Effector memory CD8-positive, alpha-beta T cell (primary cell): ENCODE measurements around the gene CARD10.

Source experiments
- ATAC-seq: fragments of 150-1000 bp; cut with Tn5 transposase; replicated peaks from 2 replicates; pipeline ENCODE4 v1.10.0; 2021; ENCODE audit warnings: mild to moderate bottlenecking, moderate library complexity
- DNase-seq, 3 experiments: peaks; one replicate each; pipeline ENCODE4 v3.0.0; 2021
- H3K27ac Mint-ChIP-seq, 2 donors: one replicate each; pipeline ENCODE4 v1.8.0; 2022; ENCODE audit warnings: mild to moderate bottlenecking in 2 of 2, mixed read lengths in 2 of 2, moderate library complexity in 2 of 2
- H3K27me3 Mint-ChIP-seq, 2 donors: one replicate each; pipeline ENCODE4 v1.8.0; 2022; ENCODE audit warnings: mixed read lengths in 2 of 2
- H3K36me3 Mint-ChIP-seq: one replicate; pipeline ENCODE4 v1.8.0; 2022; ENCODE audit warnings: mild to moderate bottlenecking, moderate library complexity, mixed read lengths; ENCODE audit not compliant: insufficient read depth
- H3K4me1 Mint-ChIP-seq, 2 donors: one replicate each; pipeline ENCODE4 v1.8.0; 2022; ENCODE audit warnings: low read depth in 2 of 2, mixed read lengths in 2 of 2
- H3K4me3 Mint-ChIP-seq, 2 donors: one replicate each; pipeline ENCODE4 v1.8.0; 2022; ENCODE audit warnings: mild to moderate bottlenecking in 2 of 2, mixed read lengths in 2 of 2, moderate library complexity in 2 of 2
- H3K9me3 Mint-ChIP-seq, 2 donors: one replicate each; pipeline ENCODE4 v1.8.0; 2022; ENCODE audit warnings: mixed read lengths in 2 of 2

Gene CARD10

GRCh38 chr22:37515901-37516300 is 3.3 kb downstream of the CARD10 start:
- Mint-ChIP-seq H3K27me3 (peaks cover 9 to 12% of the 10 kb centered on the region in 2 donors), H3K4me1 (peaks cover 5 to 8% of the 10 kb centered on the region in 2 donors), H3K9me3 (no peaks in the 10 kb centered on the region), H3K4me3 (no peak overlapping the region), H3K27ac (no peak overlapping the region), H3K36me3 (no peaks in the 10 kb centered on the region)
- no peak for ATAC-seq
- DNase-seq = no peak

- ATAC-seq (no peak), DNase-seq (no peak)
- H3K9me3 Mint-ChIP-seq = no peaks in the 10 kb centered on the region
- peaks cover 7 to 15% of the 10 kb centered on the region in 2 donors for H3K27me3 Mint-ChIP-seq
- H3K4me1 Mint-ChIP-seq = peaks cover 4 to 5% of the 10 kb centered on the region in 2 donors
- H3K27ac Mint-ChIP-seq = no peak overlapping the region
- H3K4me3 Mint-ChIP-seq = no peak overlapping the region
- no peaks in the 10 kb centered on the region for H3K36me3 Mint-ChIP-seq
Measured at GRCh38 chr22:37514526-37515051, 4.6 kb downstream of the CARD10 start.

GRCh38 chr22:37511395-37512104 is 7.7 kb downstream of the CARD10 start:
- Mint-ChIP-seq H3K9me3 (no peaks in the 10 kb centered on the region), H3K36me3 (no peaks in the 10 kb centered on the region), H3K27me3 (peaks cover 0 to 6% of the 10 kb centered on the region in 2 donors), H3K27ac (no peak overlapping the region), H3K4me1 (no peaks in the 10 kb centered on the region), H3K4me3 (no peak overlapping the region)
- DNase-seq = no peak
- ATAC-seq = no peak

GRCh38 chr22:37510091-37510490 is 9.1 kb downstream of the CARD10 start:
- Mint-ChIP-seq H3K9me3 (no peaks in the 10 kb centered on the region), H3K4me1 (no peaks in the 10 kb centered on the region), H3K27ac (peak overlapping the region in 1 of 2 donors; percentile 29), H3K36me3 (no peaks in the 10 kb centered on the region), H3K4me3 (no peak overlapping the region), H3K27me3 (peaks cover 0 to 6% of the 10 kb centered on the region in 2 donors)
- ATAC-seq (no peak), DNase-seq (no peak)

- H3K27ac Mint-ChIP-seq = peak overlapping the region in 1 of 2 donors; percentile 54
- no peak overlapping the region for H3K4me3 Mint-ChIP-seq
- DNase-seq = no peak
- no peaks in the 10 kb centered on the region for H3K9me3 Mint-ChIP-seq
- H3K4me1 Mint-ChIP-seq = no peaks in the 10 kb centered on the region
- no peaks in the 10 kb centered on the region for H3K36me3 Mint-ChIP-seq
- ATAC-seq = no peak
- peaks cover 0 to 6% of the 10 kb centered on the region in 2 donors for H3K27me3 Mint-ChIP-seq
Measured at GRCh38 chr22:37509059-37509860, 10.0 kb downstream of the CARD10 start.

- Mint-ChIP-seq H3K4me1 (no peaks in the 10 kb centered on the region), H3K36me3 (no peaks in the 10 kb centered on the region), H3K4me3 (no peak overlapping the region), H3K27me3 (peaks cover 0 to 6% of the 10 kb centered on the region in 2 donors), H3K9me3 (no peaks in the 10 kb centered on the region), H3K27ac (peak overlapping the region in 1 of 2 donors; percentile 54)
- DNase-seq (no peak), ATAC-seq (no peak)
Measured at GRCh38 chr22:37508431-37508992, 10.7 kb downstream of the CARD10 start.

- ATAC-seq = no peak
- no peak for DNase-seq
- H3K27me3 Mint-ChIP-seq = peaks cover 0 to 6% of the 10 kb centered on the region in 2 donors
- no peaks in the 10 kb centered on the region for H3K4me1 Mint-ChIP-seq
- H3K27ac Mint-ChIP-seq = no peak overlapping the region
- H3K4me3 Mint-ChIP-seq = no peak overlapping the region
- H3K36me3 Mint-ChIP-seq = no peaks in the 10 kb centered on the region
- no peaks in the 10 kb centered on the region for H3K9me3 Mint-ChIP-seq
Measured at GRCh38 chr22:37507731-37508130, 11.5 kb downstream of the CARD10 start.

GRCh38 chr22:37505989-37506388 is 13.2 kb downstream of the CARD10 start:
- H3K36me3 Mint-ChIP-seq = no peaks in the 10 kb centered on the region

GRCh38 chr22:37505565-37505964 is 13.7 kb downstream of the CARD10 start:
- H3K4me3 Mint-ChIP-seq = no peak overlapping the region
- ATAC-seq = no peak
- H3K4me1 Mint-ChIP-seq = peaks cover 2 to 6% of the 10 kb centered on the region in 2 donors

More at GRCh38 chr22:37505989-37506388, 13.2 kb downstream of the CARD10 start:
- Mint-ChIP-seq H3K9me3 (no peaks in the 10 kb centered on the region), H3K4me3 (no peak overlapping the region), H3K27me3 (peaks cover 12 to 22% of the 10 kb centered on the region in 2 donors), H3K27ac (no peak overlapping the region), H3K4me1 (peaks cover 2 to 6% of the 10 kb centered on the region in 2 donors)
- DNase-seq = no peak
- ATAC-seq = no peak

GRCh38 chr22:37504964-37505363 is 14.3 kb downstream of the CARD10 start:
- no peak for DNase-seq
- Mint-ChIP-seq H3K27ac (no peak overlapping the region), H3K4me3 (no peak overlapping the region), H3K27me3 (peaks cover 16% of the 10 kb centered on the region in 2 donors), H3K4me1 (peaks cover 2 to 6% of the 10 kb centered on the region in 2 donors), H3K36me3 (no peaks in the 10 kb centered on the region), H3K9me3 (no peaks in the 10 kb centered on the region)
- ATAC-seq = no peak

More at GRCh38 chr22:37505565-37505964, 13.7 kb downstream of the CARD10 start:
- Mint-ChIP-seq H3K9me3 (no peaks in the 10 kb centered on the region), H3K27me3 (peaks cover 16 to 22% of the 10 kb centered on the region in 2 donors), H3K27ac (no peak overlapping the region), H3K36me3 (no peaks in the 10 kb centered on the region)
- DNase-seq = no peak

- Mint-ChIP-seq H3K27me3 (peaks cover 16% of the 10 kb centered on the region in 2 donors), H3K4me3 (no peak overlapping the region), H3K27ac (peak overlapping the region in 1 of 2 donors; percentile 10), H3K9me3 (no peaks in the 10 kb centered on the region), H3K36me3 (no peaks in the 10 kb centered on the region), H3K4me1 (peaks cover 2 to 6% of the 10 kb centered on the region in 2 donors)
- ATAC-seq = no peak
- no peak for DNase-seq
Measured at GRCh38 chr22:37503850-37504249, 15.4 kb downstream of the CARD10 start.

- Mint-ChIP-seq H3K4me1 (peaks cover 4 to 7% of the 10 kb centered on the region in 2 donors), H3K4me3 (no peak overlapping the region), H3K27me3 (peaks cover 18 to 19% of the 10 kb centered on the region in 2 donors), H3K27ac (no peak overlapping the region), H3K9me3 (no peaks in the 10 kb centered on the region), H3K36me3 (no peaks in the 10 kb centered on the region)
- ATAC-seq (no peak), DNase-seq (no peak)
Measured at GRCh38 chr22:37503183-37503683, 16.0 kb downstream of the CARD10 start.
